Brain microvascular endothelial cell (primary cell): ENCODE results near the gene ARHGAP26.

Source experiments
- DNase-seq: peaks from one replicate; pipeline ENCODE4 v3.0.0-alpha.2; 2020
- H3K27ac ChIP-seq: fragments of 250-450 bp; sonication (Bioruptor Pico); 2 replicates; pipeline ENCODE4 v1.5.1; 2020; ENCODE audit warnings: mild to moderate bottlenecking, moderate library complexity
- H3K27me3 ChIP-seq: fragments of 250-450 bp; sonication (Bioruptor Pico); replicated peaks from 2 replicates; pipeline ENCODE4 v1.5.1; 2020; ENCODE audit warnings: mild to moderate bottlenecking
- H3K36me3 ChIP-seq: fragments of 250-450 bp; sonication (Bioruptor Pico); replicated peaks from 2 replicates; pipeline ENCODE4 v1.5.1; 2020; ENCODE audit warnings: mild to moderate bottlenecking
- H3K4me3 ChIP-seq: 2 replicates; pipeline ENCODE4 v1.5.1; 2011; ENCODE audit warnings: low read depth, mild to moderate bottlenecking, control low read depth, low read length, moderate library complexity
- CTCF ChIP-seq: IDR thresholded peaks from 2 replicates; pipeline ENCODE4 v1.5.1; 2011; ENCODE audit warnings: low read depth, mild to moderate bottlenecking, moderate library complexity, low read length, control low read depth, inconsistent platforms; ENCODE audit errors: missing control alignments
- in situ Hi-C: cut with HindIII; loops from 2 replicates; pipeline ENCODE4 v1.10.0; 2017; ENCODE audit warnings: low sequenced_read_pairs, low pct_ligation_motif_present

The ARHGAP26 gene

DNA sequence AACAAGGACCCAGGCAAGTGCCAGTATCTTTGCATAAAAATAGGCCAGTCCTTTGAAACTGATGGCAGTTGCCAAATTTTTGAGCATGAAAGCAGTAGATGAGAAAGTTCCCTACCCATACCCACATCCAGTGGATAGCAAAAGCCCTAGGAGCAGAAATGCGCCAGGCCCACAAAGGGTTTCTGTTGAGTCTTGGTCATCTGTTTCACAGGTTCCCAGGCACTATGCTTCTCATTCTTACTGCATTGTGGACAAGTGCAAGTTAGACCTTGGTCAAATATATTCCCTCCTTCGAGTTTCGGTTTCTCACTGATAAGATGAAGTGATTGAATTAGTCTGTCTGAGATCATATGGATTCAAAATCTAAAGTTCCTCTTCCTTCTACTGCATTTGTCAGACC is 481.0 kb downstream of the ARHGAP26 start:
- Histone ChIP-seq H3K27me3 (no peaks in the 10 kb centered on the region), H3K27ac (no peak overlapping the region), H3K36me3 (no peaks in the 10 kb centered on the region), H3K4me3 (no peak overlapping the region)
- DNase-seq, result no peak
- in situ Hi-C loops, result no loop called here
- TF ChIP-seq CTCF, result no peak

- no peaks in the 10 kb centered on the region for H3K36me3 ChIP-seq
- H3K27me3 ChIP-seq, result no peaks in the 10 kb centered on the region
- no peak overlapping the region for H3K4me3 ChIP-seq
- H3K27ac ChIP-seq, result no peak overlapping the region
- in situ Hi-C loops, result no loop called here
- no peak for DNase-seq
- no peak for TF ChIP-seq CTCF
Measured at GRCh38 chr5:143251946-143252345, 481.8 kb downstream of the ARHGAP26 start.

DNA sequence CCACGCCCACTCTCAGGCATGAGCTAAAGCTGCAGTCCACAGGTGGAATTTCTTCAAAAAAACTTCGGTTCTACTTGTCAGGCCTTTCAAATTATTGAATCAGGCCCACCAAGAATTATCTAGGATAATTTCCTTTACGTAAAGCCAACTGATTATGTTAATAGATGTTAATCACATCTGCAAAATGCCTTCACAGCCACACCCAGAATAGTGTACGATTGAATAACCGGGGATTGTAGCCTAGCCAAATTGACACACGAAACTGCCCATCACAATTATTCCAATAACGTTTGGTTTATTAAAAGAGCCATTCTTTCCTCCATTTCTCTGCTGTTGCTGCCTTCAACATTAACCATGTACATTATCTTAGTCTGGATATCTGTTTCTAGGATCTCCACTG is 484.6 kb downstream of the ARHGAP26 start:
- in situ Hi-C loops, result no loop called here
- no peaks in the 10 kb centered on the region for H3K36me3 ChIP-seq
- TF ChIP-seq CTCF, result no peak

DNA sequence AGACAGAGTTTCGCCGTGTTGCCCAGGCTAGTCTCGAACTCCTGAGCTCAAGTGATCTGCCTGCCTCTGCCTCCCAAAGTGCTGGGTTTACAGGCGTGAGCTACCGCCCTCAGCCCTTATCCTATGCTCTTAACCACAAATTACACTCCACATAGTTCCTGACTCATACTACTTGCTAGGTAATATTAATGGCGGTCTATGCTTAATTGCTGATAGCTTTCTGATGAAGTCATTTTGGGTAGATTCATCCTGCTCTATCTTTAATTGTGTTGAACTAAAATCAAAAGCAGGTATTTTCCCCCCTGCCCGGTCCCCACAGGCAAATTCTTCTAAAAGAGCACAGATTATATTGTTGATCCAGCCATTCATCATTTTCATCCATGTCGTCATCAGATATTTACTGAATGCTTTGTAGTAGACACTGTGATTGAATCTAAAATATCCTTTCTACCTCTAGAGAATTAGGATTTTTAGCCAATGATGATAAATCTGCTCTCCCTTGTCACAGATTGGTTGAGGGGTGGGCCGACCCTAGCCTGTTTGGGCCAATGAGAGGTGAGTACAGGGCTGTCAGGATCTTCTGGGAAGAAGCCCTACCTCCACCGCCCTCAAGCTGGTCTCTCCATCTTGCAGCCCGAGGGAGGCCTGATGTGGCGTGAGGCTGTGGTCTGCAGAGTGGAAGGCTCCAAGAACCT is 488.5 kb downstream of the ARHGAP26 start:
- in situ Hi-C loops, result no loop called here
- Histone ChIP-seq H3K36me3 (no peaks in the 10 kb centered on the region), H3K27ac (no peak overlapping the region), H3K27me3 (no peaks in the 10 kb centered on the region), H3K4me3 (no peak overlapping the region)
- TF ChIP-seq CTCF, result no peak
- DNase-seq, result no peak

More for the DNA sequence above, 484.6 kb downstream of the ARHGAP26 start:
- H3K4me3 ChIP-seq, result no peak overlapping the region
- no peak overlapping the region for H3K27ac ChIP-seq
- no peaks in the 10 kb centered on the region for H3K27me3 ChIP-seq
- no peak for DNase-seq

DNA sequence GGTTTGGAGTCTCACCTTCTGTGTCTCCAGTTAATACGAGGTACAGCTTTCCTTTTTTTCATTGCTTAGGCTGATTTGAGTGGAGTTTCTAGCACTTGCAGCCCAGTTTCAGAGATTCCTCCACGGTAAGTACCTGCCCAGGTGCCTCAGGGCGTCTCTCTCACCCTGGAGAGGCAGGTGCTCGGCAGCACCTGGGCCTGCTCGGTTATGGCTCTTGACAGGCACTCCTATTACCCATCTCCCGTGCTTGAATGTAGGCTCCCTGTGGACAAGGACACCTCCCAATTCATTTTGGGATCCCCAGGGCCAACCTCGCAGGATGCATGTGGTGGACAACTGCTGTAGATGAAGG is 489.1 kb downstream of the ARHGAP26 start:
- no peaks in the 10 kb centered on the region for H3K27me3 ChIP-seq
- H3K36me3 ChIP-seq, result no peaks in the 10 kb centered on the region
- H3K4me3 ChIP-seq, result no peak overlapping the region
- DNase-seq, result no peak
- in situ Hi-C loops, result no loop called here
- TF ChIP-seq CTCF, result no peak
- H3K27ac ChIP-seq, result no peak overlapping the region
